ENCODE data around the gene VAMP3.
"Not testable (repeated sequence)": the region's sequence is repeated elsewhere in the genome, so short reads cannot be mapped to it uniquely, and the experiment has no call there.

The VAMP3 gene

GRCh38 chr1:7769673-7770412 is 1.3 kb upstream of the VAMP3 start:
- no peak for DNase-seq

DNA sequence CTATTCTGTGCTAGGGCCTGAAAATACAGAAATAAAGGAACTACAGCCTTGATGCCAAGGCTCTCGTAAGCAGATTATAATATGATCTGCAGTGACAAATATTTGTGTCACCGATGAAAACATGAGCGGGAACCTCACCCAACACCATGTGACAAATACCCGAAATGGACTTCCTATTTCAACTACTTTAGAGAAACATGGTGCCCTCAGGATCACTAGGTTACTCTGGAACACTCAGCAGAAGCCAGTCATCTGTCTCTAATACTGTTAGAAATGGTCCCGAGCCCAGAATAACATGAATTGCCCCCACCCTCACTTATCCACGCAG is 463 bp upstream of the VAMP3 start:
- DNase-seq, result no peak

- no peak for DNase-seq
Observed at GRCh38 chr1:7771823-7772299, 765 bp downstream of the VAMP3 start.

DNA sequence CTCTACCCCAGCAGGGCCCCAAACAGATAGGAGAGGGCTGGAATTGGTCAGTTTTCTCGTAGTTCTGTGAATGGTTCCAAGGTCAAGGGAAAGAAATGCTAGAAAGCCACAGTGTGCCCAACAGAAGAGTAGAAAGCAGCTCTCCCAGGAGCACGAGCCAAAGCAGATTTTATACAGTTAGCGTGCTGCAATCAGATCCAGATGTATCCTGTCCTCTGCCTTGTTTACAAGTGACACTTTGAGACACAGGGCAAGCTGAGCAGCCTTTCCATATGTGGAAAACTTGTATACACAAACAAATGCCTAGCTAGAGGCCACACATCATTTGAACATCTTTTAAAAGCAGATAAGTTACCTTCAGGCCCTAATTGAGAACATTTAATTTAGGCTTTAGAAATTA is 6.5 kb downstream of the VAMP3 start:
- DNase-seq, result no peak

DNA sequence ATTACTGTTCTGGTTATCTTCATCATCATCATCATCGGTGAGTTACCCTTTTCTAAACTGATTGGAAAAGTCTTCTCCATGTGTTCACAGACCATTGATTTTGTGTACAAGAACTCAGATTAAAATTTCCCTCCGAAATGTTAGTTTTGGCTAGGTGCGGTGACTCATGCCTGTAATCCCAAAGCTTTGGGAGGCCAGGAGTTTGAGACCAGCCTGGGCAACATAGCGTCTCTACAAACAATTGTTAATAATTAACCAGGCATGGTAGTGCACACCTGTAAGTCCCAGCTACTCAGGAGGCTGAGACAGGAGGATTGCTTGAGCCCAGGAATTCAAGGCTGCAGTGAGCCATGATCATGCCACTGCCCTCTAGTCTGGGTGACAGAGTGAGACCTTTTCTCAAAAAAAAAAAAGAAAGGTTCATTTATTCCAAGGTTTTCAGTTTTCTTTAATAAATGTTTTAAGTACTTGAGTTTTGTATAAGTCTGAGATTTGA is 7.1 kb downstream of the VAMP3 start:
- DNase-seq, result no peak

DNA sequence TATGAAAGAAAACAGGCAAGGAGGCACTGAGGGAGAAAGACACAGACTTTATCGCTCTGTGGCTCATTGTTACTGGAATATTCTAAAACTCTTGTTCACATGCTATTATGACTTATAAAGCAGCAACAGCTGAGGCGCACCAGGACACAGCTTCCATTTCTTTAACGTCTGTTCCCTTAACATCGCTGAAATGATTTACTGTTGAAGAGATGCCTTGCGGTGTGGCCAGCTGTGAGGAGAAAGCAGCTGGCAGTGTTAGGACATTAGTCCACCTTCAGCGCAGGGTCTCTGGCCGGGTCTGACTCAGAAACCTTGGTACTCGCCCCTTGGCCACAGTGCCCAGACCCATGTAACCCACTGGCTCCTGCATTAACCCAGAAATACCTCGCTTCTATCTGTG is 9.9 kb downstream of the VAMP3 start:
- DNase-seq, result no peak

DNA sequence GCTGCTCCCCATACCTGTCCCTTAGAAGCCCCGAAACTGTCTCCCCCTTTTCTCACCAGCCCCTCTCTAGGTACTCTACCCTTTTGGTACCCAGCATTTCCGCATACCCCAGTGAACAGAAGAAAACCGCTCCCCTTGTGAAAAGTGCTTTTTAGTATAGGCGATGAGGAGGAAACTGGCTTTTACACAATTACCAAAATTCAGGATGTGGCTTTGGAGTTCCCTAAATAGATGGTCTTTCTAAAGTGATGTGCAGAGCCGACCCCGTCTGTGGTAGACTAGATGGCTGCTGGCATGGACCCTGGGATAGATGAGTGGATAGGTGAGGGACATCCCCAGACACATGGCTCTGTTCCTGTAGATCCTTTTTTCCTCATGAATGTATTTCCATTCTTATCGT is 10.4 kb downstream of the VAMP3 start:
- no peak for DNase-seq

DNA sequence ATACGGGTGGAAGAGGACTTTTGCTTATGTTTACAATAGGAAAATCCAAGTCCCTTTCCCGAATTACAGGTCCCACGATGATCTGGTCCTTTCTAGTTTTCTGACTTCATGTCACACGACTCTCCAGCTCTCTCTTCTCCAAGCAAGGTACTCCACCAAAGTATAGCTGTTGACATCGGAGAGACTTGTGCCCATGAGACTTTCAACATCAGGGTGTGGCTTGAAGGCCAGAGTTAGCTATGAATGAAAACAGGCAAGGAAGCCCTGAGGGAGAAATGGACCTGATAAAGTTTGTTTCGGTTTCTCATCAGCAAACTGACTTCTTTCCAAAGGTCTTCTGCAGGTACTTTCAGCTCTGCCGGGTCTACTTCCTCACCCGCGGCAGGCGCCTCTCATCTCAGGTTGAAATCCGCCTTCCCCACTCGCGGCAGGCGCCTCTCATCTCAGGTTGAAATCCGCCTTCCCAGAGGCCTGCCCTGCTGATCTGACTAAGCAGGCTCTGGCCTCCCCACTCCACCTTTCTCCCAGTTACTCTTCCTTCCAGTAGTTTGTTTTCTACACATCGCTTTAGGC is 10.9 kb downstream of the VAMP3 start:
- no peak for DNase-seq

DNA sequence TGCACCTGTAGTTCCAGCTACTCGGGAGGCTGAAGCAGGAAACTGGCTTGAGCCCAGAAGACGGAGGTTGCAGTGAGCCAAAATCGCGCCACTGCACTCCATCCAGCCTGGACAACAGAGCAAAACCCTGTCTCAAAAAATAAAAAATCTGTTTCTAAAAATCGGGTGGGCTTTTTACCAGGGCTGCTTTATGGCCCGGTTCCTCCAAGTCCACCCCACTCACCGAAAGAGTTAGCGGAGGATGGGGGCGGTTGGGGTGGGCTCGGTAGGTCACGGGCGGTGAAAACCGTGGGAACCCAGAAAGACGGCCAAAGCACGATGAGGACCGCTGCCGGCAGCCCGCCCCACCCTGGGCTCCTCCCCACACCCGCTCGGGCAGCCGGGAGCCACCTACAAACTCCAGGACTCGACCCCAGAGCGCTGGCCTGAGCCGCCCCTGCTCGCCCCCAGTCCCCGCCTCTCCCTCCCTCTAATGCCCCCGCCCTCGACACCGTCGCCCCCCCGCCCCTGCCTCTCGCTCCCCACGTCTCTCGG is 12.1 kb downstream of the VAMP3 start:
- no peak for DNase-seq

- peak; percentile 97 for DNase-seq
Observed at GRCh38 chr1:7783826-7784491, 12.9 kb downstream of the VAMP3 start, which contains the start of gene PER3. TSS of gene PER3 (plus strand) at chr1:7784291. CDS start at chr1:7784878, 587 bp downstream.

DNA sequence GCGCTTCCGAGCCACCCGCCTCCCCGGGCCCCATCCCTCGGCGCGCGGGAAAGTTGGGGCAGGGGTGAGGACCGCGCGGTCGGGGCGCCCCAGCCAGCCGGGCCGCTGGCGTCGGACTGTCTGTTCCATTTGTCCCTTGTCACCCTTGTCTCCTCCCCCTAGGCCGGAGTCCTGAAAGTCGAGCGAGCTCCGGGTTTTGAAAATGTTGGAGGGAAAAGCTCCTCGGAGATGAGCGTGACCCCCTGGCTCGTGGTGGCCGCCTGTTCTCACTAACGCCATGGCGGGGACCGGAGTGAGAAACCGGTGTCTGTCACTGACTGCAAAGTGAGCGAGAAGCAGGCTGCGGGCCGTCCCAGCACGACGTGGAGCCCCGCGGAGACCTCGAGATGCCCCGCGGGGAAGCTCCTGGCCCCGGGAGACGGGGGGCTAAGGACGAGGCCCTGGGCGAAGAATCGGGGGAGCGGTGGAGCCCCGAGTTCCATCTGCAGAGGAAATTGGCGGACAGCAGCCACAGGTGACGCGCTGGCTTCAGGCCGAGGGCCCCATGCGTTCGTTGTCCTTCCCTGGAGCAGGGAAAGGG is 13.5 kb downstream of the VAMP3 start:
- peak; percentile 39 for DNase-seq

DNA sequence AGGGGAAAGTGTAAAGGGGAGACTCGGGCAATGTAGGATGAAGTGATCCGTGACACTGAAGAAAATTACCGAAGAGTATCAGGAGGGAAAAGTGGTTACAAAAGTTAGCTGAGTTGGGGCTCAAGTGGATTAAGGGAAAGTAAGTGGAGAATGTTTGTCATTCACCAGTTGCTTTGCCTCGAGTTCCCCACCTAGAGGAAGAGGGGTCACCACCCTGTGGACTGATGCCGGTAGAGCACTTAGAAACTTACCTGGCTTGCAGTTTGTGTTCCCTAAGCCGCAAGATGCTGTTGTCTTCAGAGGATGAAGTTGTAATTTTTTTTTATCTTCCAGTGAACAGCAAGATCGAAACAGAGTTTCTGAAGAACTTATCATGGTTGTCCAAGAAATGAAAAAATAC is 14.0 kb downstream of the VAMP3 start:
- DNase-seq, result no peak

DNA sequence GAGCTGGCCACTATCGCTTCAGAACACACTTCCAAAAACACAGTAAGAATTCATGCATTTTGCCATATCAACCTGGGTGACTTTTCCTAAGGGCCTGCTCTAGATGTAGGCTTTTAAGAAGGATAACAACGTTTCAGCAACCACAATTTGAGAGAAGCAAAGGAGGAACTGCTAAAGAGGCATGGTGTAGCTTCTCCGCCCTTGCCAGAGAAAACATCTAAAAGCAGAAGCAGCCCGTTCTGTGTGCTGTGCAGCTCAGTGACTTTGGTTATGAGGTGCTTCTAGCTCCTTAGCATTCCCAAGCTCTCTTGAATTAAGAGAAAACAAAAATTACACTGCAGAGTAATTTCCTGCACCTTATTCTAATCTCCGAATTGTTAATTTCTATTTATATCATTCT is 15.7 kb downstream of the VAMP3 start:
- DNase-seq, result no peak

GRCh38 chr1:7789828-7790227 is 18.7 kb downstream of the VAMP3 start:
- DNase-seq, result no peak

DNA sequence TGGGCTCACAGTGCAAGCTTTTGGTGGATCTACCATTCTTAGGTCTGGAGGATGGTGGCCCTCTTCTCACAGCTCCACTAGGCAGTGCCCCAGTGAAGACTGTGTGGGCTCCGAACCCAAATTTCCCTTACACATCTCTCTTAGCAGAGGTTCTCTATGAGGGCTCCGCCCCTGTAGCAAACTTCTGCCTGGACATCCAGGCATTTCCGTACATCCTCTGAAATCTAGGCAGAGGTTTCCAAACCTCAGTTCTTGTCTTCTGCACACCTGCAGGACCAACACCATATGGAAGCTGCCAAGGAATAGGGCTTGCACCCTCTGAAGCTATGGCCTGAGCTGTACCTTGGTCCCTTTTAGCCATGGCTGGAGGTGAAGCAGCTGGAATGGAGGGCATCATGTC is 19.9 kb downstream of the VAMP3 start:
- DNase-seq, result not testable (repeated sequence)

DNA sequence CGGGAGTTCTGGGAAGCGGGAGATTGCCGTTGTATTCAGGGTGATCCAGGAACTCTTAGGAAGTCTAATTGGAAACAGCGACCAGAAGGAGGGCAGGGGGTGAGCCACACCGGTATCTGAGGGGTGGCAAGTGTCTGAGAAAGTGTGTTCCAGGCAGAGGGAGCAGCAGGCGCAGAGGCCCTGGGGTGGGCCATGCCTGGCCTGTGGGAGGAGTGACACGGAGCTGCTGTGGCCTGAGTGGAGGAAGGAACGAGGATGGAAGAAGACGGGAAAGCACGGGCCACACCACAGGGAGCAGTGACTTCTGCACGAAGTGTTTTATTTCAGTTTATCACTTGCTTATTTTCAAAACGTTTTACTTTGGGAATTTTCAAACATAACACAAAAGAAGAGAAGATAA is 24.3 kb downstream of the VAMP3 start:
- DNase-seq, result no peak

GRCh38 chr1:7805460-7805859 is 34.4 kb downstream of the VAMP3 start:
- no peak for DNase-seq

- DNase-seq, result no peak
Observed at GRCh38 chr1:7808253-7808844, 37.3 kb downstream of the VAMP3 start.

DNA sequence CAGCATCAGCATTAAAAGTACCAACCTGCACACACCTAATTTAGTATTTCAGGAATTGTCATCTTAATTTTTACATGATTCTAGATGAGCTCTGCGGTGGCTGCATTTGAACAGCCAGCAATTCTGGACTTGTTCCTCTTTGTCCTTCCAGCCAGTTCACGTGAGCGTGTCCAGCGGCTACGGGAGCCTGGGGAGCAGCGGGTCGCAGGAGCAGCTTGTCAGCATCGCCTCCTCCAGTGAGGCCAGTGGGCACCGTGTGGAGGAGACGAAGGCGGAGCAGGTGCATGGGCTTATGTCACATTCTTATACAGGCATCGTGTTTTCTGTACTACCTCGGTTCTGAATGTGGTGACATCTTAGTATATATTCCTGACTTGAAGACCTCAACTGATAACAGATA is 38.6 kb downstream of the VAMP3 start:
- DNase-seq, result no peak

DNA sequence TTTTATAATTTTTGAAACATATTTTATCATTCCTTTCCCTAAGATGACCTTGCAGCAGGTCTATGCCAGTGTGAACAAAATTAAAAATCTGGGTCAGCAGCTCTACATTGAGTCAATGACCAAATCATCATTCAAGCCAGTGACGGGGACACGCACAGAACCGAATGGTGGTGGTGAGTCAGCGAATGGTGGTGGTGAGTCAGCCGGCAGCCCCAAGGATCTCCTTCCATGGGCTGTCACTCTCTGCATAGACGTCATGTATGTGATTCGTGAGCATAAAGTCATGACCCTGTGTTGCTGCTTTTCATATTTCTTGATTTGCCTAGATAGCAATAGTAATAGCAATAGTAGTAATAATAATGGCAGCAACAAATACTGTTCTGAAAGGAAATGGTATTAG is 39.3 kb downstream of the VAMP3 start:
- no peak for DNase-seq

DNA sequence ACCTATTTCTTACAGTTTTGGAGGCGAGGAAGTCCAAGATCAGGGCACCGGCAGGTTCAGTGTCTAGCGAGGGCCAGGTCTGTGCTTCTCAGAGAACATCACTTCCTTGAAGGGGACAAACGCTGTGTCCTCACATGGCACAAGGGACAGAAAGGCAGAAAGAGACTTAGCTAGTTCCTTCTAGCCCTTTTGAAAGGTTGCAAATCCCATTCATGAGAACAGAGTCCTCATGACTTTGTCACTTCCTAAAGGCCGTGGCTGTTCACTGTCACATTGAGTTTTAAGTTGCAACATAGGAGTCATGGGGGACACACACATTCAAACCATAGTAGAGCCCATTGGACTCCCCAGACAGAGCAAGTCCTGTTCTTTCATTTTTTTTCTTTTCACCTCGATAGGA is 40.4 kb downstream of the VAMP3 start:
- no peak for DNase-seq

DNA sequence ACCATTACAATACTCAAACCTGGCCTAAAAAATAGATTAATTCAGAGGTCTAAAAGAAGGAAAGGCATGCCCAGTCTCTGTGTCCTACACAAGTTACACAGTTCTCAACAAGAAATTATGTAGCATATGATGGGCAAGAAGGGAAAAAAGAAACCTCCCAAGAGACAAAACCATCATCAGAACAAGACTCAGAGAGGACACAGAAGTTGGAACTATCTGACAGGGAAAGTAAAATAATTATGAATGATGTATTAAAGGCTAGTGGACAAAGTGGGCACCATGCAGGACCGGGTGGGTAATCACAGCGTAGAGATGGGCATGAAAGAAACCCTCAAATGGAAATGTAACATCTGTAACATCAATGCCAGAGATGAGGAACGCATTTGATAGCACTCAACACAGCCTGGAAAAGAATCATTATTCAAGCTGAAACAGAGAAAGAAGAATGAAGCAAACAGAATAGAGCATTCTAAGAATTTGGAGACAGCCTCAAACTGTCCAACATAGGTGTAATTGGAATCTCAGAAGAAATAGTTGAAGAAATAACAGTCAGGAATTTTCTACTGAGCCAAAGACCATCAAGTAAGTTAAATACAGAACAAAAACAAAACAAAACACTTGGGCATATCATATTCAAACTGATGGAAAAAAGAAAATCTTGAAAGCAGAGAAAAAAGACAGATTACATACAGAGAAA is 42.7 kb downstream of the VAMP3 start:
- no peak for DNase-seq

All from right hindlimb (tissue), 1 donor.